Measurements from ENCODE around the gene CHCHD3. TPM values are rescaled to one million over a fixed set of nuclear protein-coding genes. Genes with fewer than 3 reads are reported as not detected.

CHCHD3 gene
- total RNA-seq, 1 experiment from 2014 or later, result 149 TPM

DNA sequence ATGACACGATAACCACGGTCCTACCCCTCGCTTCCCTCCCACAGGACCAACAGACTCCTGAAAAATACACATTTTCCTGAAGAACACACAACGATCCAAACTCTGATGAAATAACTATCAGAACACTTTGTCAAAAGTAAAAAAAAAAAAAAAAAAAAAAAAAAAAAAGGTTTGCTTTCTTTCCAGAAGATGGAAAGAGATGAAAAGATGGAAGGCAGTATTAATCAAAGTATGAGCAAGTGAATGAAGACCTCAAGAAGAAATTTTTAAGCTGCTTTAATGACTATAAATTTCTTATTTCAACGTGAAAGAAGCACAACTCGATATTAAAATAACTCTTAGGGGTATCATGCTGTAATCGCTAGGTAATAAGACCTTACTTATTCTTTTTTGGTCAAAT lies 202.3 kb downstream of the CHCHD3 start:
- Histone ChIP-seq H4K20me1 (ENCODE audit: low read length) (no peaks in the 10 kb centered on the region), H3K36me3 (ENCODE audit: low read depth, low read length) (no peaks in the 10 kb centered on the region), H3K79me2 (ENCODE audit: low read length) (no peaks in the 10 kb centered on the region), H3K4me1 (ENCODE audit: insufficient read depth, low read length) (no peaks in the 10 kb centered on the region), H3K27ac (ENCODE audit: low read length) (no peak overlapping the region), H2AFZ (ENCODE audit: low read length) (no peak overlapping the region), H3K9ac (ENCODE audit: low read length) (no peak overlapping the region), H3F3A (ENCODE audit: low read length, unreplicated experiment) (no peaks in the 10 kb centered on the region), H3K9me2 (replicated peaks; ENCODE audit: low read length) (no peaks in the 10 kb centered on the region), H3K27me3 (ENCODE audit: low read length) (no peaks in the 10 kb centered on the region), H3K9me3 (ENCODE audit: low read length) (no peaks in the 10 kb centered on the region), H3K4me3 (ENCODE audit: low read length) (no peak overlapping the region), H3K4me2 (ENCODE audit: low read length) (no peak overlapping the region)
- BruUV-seq (replicated peaks), result no TSS peak
- TF ChIP-seq EZH2 (IDR thresholded peaks at IDR 0.05; ENCODE audit: low read length, unreplicated experiment) (no peak), EZH2phosphoT487 (IDR thresholded peaks at IDR 0.05; ENCODE audit: borderline replicate concordance, low read length) (no peak)
- TF ChIP-seq, protein P1, sequence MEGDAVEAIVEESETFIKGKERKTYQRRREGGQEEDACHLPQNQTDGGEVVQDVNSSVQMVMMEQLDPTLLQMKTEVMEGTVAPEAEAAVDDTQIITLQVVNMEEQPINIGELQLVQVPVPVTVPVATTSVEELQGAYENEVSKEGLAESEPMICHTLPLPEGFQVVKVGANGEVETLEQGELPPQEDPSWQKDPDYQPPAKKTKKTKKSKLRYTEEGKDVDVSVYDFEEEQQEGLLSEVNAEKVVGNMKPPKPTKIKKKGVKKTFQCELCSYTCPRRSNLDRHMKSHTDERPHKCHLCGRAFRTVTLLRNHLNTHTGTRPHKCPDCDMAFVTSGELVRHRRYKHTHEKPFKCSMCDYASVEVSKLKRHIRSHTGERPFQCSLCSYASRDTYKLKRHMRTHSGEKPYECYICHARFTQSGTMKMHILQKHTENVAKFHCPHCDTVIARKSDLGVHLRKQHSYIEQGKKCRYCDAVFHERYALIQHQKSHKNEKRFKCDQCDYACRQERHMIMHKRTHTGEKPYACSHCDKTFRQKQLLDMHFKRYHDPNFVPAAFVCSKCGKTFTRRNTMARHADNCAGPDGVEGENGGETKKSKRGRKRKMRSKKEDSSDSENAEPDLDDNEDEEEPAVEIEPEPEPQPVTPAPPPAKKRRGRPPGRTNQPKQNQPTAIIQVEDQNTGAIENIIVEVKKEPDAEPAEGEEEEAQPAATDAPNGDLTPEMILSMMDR (conservative IDR thresholded peaks at IDR 0.05; ENCODE audit: low read depth, low read length), result no peak
- no peak for DNase-seq
- POLR2A ChIA-PET (ENCODE audit: unreplicated experiment), result no interaction called here
- CTCF ChIA-PET, result no interaction called here
- ATAC-seq, result no peak
- intact Hi-C loops (cut with micrococcal nuclease), result no loop called here

DNA sequence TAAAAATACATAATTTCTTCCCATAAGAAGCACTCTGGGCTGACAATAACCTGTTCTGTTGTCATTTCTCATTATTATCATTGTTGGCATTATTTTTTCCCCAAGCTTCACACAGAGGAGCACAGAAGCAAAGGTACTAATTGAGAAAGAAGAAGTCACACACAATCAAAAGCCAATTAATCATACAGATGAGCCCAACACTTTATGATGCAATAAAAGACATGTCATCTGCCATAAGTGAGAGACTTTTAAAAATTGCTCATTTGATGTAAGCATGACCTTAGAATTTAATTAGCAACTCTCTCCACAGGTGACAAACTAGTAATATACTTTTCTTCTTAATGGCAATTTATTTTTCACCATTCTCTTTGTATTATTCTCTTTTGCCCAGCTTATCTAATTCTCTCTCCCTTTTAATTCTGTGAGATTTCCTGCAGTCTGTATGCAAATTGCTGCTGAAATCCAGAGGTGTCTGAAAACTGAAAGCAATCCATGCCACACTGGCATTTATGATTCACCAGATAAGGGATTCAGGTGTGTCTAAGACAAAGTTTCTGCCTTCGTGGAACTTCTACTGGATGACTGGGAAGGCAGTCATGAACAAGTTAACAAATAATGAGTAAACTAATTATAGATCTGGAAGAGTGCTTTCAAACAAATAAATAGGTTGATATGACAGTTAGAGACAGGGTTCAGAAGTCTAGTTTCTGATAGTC lies 203.5 kb downstream of the CHCHD3 start:
- Histone ChIP-seq H3K4me1 (ENCODE audit: insufficient read depth, low read length) (no peaks in the 10 kb centered on the region), H4K20me1 (ENCODE audit: low read length) (no peaks in the 10 kb centered on the region), H3F3A (ENCODE audit: low read length, unreplicated experiment) (no peaks in the 10 kb centered on the region), H3K36me3 (ENCODE audit: low read depth, low read length) (no peaks in the 10 kb centered on the region), H3K27ac (ENCODE audit: low read length) (no peak overlapping the region), H3K9me2 (replicated peaks; ENCODE audit: low read length) (no peaks in the 10 kb centered on the region), H3K9me3 (ENCODE audit: low read length) (no peaks in the 10 kb centered on the region), H3K27me3 (ENCODE audit: low read length) (no peaks in the 10 kb centered on the region), H3K4me2 (ENCODE audit: low read length) (no peak overlapping the region), H2AFZ (ENCODE audit: low read length) (no peak overlapping the region), H3K79me2 (ENCODE audit: low read length) (no peaks in the 10 kb centered on the region), H3K4me3 (ENCODE audit: low read length) (no peak overlapping the region), H3K9ac (ENCODE audit: low read length) (no peak overlapping the region)
- ATAC-seq (no peak), DNase-seq (peak; percentile 5)
- POLR2A ChIA-PET (ENCODE audit: unreplicated experiment), result no interaction called here
- TF ChIP-seq EZH2 (IDR thresholded peaks at IDR 0.05; ENCODE audit: low read length, unreplicated experiment) (no peak), EZH2phosphoT487 (IDR thresholded peaks at IDR 0.05; ENCODE audit: borderline replicate concordance, low read length) (no peak)
- TF ChIP-seq, protein P1 (conservative IDR thresholded peaks at IDR 0.05; ENCODE audit: low read depth, low read length), result no peak
- no TSS peak for BruUV-seq (replicated peaks)
- intact Hi-C loops (cut with micrococcal nuclease), result no loop called here
- CTCF ChIA-PET, result no interaction called here

DNA sequence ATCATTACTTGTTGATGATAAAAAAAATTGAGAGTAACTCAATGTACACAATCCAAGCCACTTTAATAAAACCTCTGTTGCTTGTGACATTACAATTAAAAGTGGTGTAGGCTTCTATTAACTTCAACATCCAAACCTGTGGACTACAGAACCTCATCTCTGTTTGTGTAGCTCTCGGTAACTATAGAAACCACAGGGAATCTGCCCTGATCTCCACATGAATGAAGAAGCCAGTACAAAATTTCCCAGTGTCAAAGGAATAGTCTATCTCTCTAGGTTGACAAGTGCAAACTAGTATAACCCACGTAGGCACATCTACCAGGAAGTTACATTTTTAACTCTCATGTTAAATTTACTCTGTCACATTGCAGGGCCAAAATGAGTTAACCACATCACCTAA lies 204.3 kb downstream of the CHCHD3 start:
- Histone ChIP-seq H3K79me2 (ENCODE audit: low read length) (no peaks in the 10 kb centered on the region), H3K27ac (ENCODE audit: low read length) (no peak overlapping the region), H3K4me3 (ENCODE audit: low read length) (no peak overlapping the region), H3K4me2 (ENCODE audit: low read length) (no peak overlapping the region), H3K9ac (ENCODE audit: low read length) (no peak overlapping the region), H3K9me3 (ENCODE audit: low read length) (no peaks in the 10 kb centered on the region), H2AFZ (ENCODE audit: low read length) (no peak overlapping the region), H3K4me1 (ENCODE audit: insufficient read depth, low read length) (no peaks in the 10 kb centered on the region), H3K36me3 (ENCODE audit: low read depth, low read length) (no peaks in the 10 kb centered on the region), H4K20me1 (ENCODE audit: low read length) (no peaks in the 10 kb centered on the region), H3K27me3 (ENCODE audit: low read length) (no peaks in the 10 kb centered on the region), H3K9me2 (replicated peaks; ENCODE audit: low read length) (no peaks in the 10 kb centered on the region), H3F3A (ENCODE audit: low read length, unreplicated experiment) (no peaks in the 10 kb centered on the region)
- intact Hi-C loops (cut with micrococcal nuclease), result no loop called here
- no peak for ATAC-seq
- TF ChIP-seq EZH2 (IDR thresholded peaks at IDR 0.05; ENCODE audit: low read length, unreplicated experiment) (no peak), EZH2phosphoT487 (IDR thresholded peaks at IDR 0.05; ENCODE audit: borderline replicate concordance, low read length) (no peak)
- TF ChIP-seq, protein P1 (conservative IDR thresholded peaks at IDR 0.05; ENCODE audit: low read depth, low read length), result no peak
- ChIA-PET CTCF (no interaction called here), POLR2A (ENCODE audit: unreplicated experiment) (no interaction called here)
- DNase-seq, result no peak
- no TSS peak for BruUV-seq (replicated peaks)
